GM23338 (cell line): ENCODE data around the gene AFAP1L1. TPM values are rescaled to one million over a fixed set of nuclear protein-coding genes. Genes with fewer than 3 reads are reported as not detected.

ENCODE experiments used
- ATAC-seq: fragments of 200-7000 bp; cut with Tn5 transposase; 3 replicates; pipeline ENCODE4 v1.9.1; 2020
- DNase-seq: peaks from one replicate; pipeline ENCODE4 v3.0.0-alpha.2; 2015; ENCODE audit warnings: low spot score
- H2AFZ ChIP-seq: fragments of 200-600 bp; sonication (generic); 2 replicates; pipeline ENCODE4 v1.8.0; 2016; ENCODE audit warnings: antibody characterized with exemption, mild to moderate bottlenecking, moderate library complexity
- H3F3A ChIP-seq: fragments of 200-600 bp; sonication (generic); replicated peaks from 2 replicates; pipeline ENCODE4 v1.8.0; 2017; ENCODE audit warnings: antibody characterized with exemption, mixed run types, low read depth
- H3K27ac ChIP-seq: fragments of 200-600 bp; sonication (generic); 2 replicates; pipeline ENCODE4 v1.6.1; 2016; ENCODE audit warnings: low read depth
- H3K27me3 ChIP-seq: fragments of 200-600 bp; sonication (generic); 2 replicates; pipeline ENCODE4 v1.8.0; 2016; ENCODE audit warnings: mild to moderate bottlenecking, mixed run types, moderate library complexity; ENCODE audit not compliant: insufficient read depth
- H3K36me3 ChIP-seq: fragments of 200-600 bp; sonication (generic); 2 replicates; pipeline ENCODE4 v1.8.0; 2016; ENCODE audit warnings: mild to moderate bottlenecking; ENCODE audit not compliant: insufficient read depth
- H3K4me1 ChIP-seq: fragments of 200-600 bp; sonication (generic); 2 replicates; pipeline ENCODE4 v1.8.0; 2016; ENCODE audit warnings: mild to moderate bottlenecking, moderate library complexity; ENCODE audit not compliant: insufficient read depth
- H3K4me2 ChIP-seq: fragments of 200-600 bp; sonication (generic); 2 replicates; pipeline ENCODE4 v1.7.1; 2017; ENCODE audit warnings: mixed run types
- H3K4me3 ChIP-seq: fragments of 200-600 bp; sonication (generic); 2 replicates; pipeline ENCODE4 v1.6.1; 2016; ENCODE audit warnings: mixed run types
- H3K79me2 ChIP-seq: fragments of 200-600 bp; sonication (generic); replicated peaks from 2 replicates; pipeline ENCODE4 v1.8.0; 2017; ENCODE audit warnings: mild to moderate bottlenecking; ENCODE audit not compliant: insufficient read depth
- H3K9me2 ChIP-seq: fragments of 200-600 bp; sonication (generic); 2 replicates; pipeline ENCODE4 v1.8.0; 2017; ENCODE audit not compliant: insufficient read depth
- H4K20me1 ChIP-seq: fragments of 200-600 bp; sonication (generic); replicated peaks from 2 replicates; pipeline ENCODE4 v1.8.0; 2017; ENCODE audit warnings: mild to moderate bottlenecking; ENCODE audit not compliant: insufficient read depth
- H3K27ac Mint-ChIP-seq: 2 replicates; pipeline ENCODE4 v1.8.0; 2020; ENCODE audit warnings: inconsistent platforms, mild to moderate bottlenecking, moderate library complexity, mixed read lengths
- H3K27me3 Mint-ChIP-seq: 3 replicates; pipeline ENCODE4 v1.8.0; 2022; ENCODE audit warnings: low read depth, mild to moderate bottlenecking, moderate library complexity, mixed read lengths, inconsistent platforms; ENCODE audit not compliant: insufficient read depth, poor library complexity
- H3K36me3 Mint-ChIP-seq: 3 replicates; pipeline ENCODE4 v1.8.0; 2021; ENCODE audit warnings: low read depth, mild to moderate bottlenecking, inconsistent platforms, moderate library complexity, mixed read lengths
- H3K4me1 Mint-ChIP-seq: 3 replicates; pipeline ENCODE4 v1.8.0; 2020; ENCODE audit warnings: mild to moderate bottlenecking, inconsistent platforms, mixed read lengths
- H3K4me3 Mint-ChIP-seq: 3 replicates; pipeline ENCODE4 v1.8.0; 2021; ENCODE audit warnings: moderate library complexity, mild to moderate bottlenecking, inconsistent platforms, mixed read lengths
- H3K9me3 Mint-ChIP-seq: 3 replicates; pipeline ENCODE4 v1.8.0; 2020; ENCODE audit warnings: moderate library complexity, mild to moderate bottlenecking, inconsistent platforms, mixed read lengths
- EZH2 ChIP-seq: fragments of 200-600 bp; sonication (generic); IDR thresholded peaks from one replicate; pipeline ENCODE4 v1.8.0; 2017; ENCODE audit warnings: antibody characterized with exemption, mild to moderate bottlenecking, low read depth; ENCODE audit not compliant: unreplicated experiment
- EZH2phosphoT487 ChIP-seq: fragments of 200-600 bp; sonication (generic); IDR thresholded peaks from one replicate; pipeline ENCODE4 v1.8.1; 2018; ENCODE audit warnings: antibody characterized with exemption; ENCODE audit not compliant: unreplicated experiment
- JUNB ChIP-seq: IDR thresholded peaks from one replicate; pipeline ENCODE4 v1.6.1; 2016; ENCODE audit warnings: antibody characterized with exemption; ENCODE audit not compliant: unreplicated experiment
- POLR2AphosphoS5 ChIP-seq: IDR thresholded peaks from 2 replicates; pipeline ENCODE4 v1.6.1; 2016; ENCODE audit warnings: antibody characterized with exemption, low read depth
- ZNF462 ChIP-seq: fragments of 250-450 bp; sonication (Bioruptor Pico); IDR thresholded peaks from 2 replicates; pipeline ENCODE4 v1.5.0; 2020; ENCODE audit warnings: mild to moderate bottlenecking, moderate library complexity
- polyA plus RNA-seq: library from polyadenylated mRNA; unstranded; fragments of >200 nt; fragmentation: Nextera tagmentation; extraction: Ambion mirVana; gene quantifications from 2 replicates; pipeline ENCODE4 v1.2.1, GENCODE V29; 2016
- total RNA-seq: library from RNA; depleted of rRNA; stranded (reverse); fragments of >200 nt; shearing (Covaris generic); gene quantifications from 2 replicates; pipeline ENCODE4 v1.2.3, GENCODE V29; 2014
- TF ChIP-seq, protein P1 (sequence below): IDR thresholded peaks from one replicate; pipeline ENCODE4 v1.6.1; 2018; ENCODE audit warnings: antibody characterized with exemption; ENCODE audit not compliant: unreplicated experiment

The AFAP1L1 gene
- total and polyA plus RNA-seq, 2 experiments from 2014 or later = 3.2 to 5.7 TPM

- no peak for TF ChIP-seq ZNF462
Measured at GRCh38 chr5:149298163-149298562, 26.5 kb downstream of the AFAP1L1 start (continued).

DNA sequence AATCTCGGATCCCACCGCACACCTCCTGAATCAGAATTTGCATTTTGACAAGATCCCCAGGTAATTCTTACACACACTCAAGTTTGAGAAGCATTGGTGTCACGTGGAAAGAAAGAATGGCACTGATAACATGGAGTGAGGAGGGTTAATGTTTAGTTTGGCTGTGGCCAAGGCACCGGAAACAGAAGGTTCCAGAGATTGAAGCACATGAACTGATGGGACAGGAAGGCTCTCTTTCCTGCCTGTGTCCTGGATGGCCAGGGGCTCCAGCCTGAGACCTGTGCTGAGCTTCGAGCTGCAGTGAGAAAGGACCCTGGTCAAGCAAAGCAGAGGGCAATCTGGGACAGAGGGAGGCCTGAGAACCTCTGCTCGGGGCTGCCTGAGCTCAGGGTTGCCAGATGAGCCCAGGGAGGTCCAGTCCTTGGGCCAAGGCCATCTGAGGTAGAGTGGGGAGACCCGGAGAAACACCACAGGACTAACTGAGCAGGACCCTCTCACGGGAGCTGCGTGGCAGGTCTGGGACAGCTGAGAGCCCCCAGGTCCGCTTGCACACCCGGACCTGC is 27.3 kb downstream of the AFAP1L1 start:
- H3K27me3 ChIP-seq = no peaks in the 10 kb centered on the region
- no peak overlapping the region for H2AFZ ChIP-seq
- no peaks in the 10 kb centered on the region for H3K9me2 ChIP-seq
- no peaks in the 10 kb centered on the region for H3K79me2 ChIP-seq
- no peak for ATAC-seq
- Mint-ChIP-seq H3K27ac (no peak overlapping the region), H3K4me3 (no peak overlapping the region), H3K9me3 (no peaks in the 10 kb centered on the region), H3K27me3 (peaks cover 7% of the 10 kb centered on the region), H3K4me1 (peaks cover 18% of the 10 kb centered on the region), H3K36me3 (no peaks in the 10 kb centered on the region)
- no peak overlapping the region for H3K27ac ChIP-seq
- H3F3A ChIP-seq = no peaks in the 10 kb centered on the region
- no peak overlapping the region for H3K4me2 ChIP-seq
- no peaks in the 10 kb centered on the region for H3K4me1 ChIP-seq
- no peaks in the 10 kb centered on the region for H3K36me3 ChIP-seq
- H4K20me1 ChIP-seq = no peaks in the 10 kb centered on the region
- no peak overlapping the region for H3K4me3 ChIP-seq
- DNase-seq = no peak
- TF ChIP-seq, protein P1, sequence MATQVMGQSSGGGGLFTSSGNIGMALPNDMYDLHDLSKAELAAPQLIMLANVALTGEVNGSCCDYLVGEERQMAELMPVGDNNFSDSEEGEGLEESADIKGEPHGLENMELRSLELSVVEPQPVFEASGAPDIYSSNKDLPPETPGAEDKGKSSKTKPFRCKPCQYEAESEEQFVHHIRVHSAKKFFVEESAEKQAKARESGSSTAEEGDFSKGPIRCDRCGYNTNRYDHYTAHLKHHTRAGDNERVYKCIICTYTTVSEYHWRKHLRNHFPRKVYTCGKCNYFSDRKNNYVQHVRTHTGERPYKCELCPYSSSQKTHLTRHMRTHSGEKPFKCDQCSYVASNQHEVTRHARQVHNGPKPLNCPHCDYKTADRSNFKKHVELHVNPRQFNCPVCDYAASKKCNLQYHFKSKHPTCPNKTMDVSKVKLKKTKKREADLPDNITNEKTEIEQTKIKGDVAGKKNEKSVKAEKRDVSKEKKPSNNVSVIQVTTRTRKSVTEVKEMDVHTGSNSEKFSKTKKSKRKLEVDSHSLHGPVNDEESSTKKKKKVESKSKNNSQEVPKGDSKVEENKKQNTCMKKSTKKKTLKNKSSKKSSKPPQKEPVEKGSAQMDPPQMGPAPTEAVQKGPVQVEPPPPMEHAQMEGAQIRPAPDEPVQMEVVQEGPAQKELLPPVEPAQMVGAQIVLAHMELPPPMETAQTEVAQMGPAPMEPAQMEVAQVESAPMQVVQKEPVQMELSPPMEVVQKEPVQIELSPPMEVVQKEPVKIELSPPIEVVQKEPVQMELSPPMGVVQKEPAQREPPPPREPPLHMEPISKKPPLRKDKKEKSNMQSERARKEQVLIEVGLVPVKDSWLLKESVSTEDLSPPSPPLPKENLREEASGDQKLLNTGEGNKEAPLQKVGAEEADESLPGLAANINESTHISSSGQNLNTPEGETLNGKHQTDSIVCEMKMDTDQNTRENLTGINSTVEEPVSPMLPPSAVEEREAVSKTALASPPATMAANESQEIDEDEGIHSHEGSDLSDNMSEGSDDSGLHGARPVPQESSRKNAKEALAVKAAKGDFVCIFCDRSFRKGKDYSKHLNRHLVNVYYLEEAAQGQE = no peak
- no peak for TF ChIP-seq EZH2phosphoT487
- TF ChIP-seq EZH2 = no peak
- no peak for TF ChIP-seq JUNB
- no peak for TF ChIP-seq POLR2AphosphoS5
- TF ChIP-seq ZNF462 = no peak
